HG03342 (cell line): ENCODE measurements around the gene KAT2A.

Experiments
- ATAC-seq: cut with Tn5 transposase; IDR thresholded peaks from one replicate; pipeline ENCODE4 v1.9.1; 2021; ENCODE audit warnings: mild to moderate bottlenecking, moderate library complexity; ENCODE audit not compliant: unreplicated experiment

The KAT2A gene

GRCh38 chr17:42116705-42117396, 4.3 kb downstream of the KAT2A start:
- no peak for ATAC-seq

DNA sequence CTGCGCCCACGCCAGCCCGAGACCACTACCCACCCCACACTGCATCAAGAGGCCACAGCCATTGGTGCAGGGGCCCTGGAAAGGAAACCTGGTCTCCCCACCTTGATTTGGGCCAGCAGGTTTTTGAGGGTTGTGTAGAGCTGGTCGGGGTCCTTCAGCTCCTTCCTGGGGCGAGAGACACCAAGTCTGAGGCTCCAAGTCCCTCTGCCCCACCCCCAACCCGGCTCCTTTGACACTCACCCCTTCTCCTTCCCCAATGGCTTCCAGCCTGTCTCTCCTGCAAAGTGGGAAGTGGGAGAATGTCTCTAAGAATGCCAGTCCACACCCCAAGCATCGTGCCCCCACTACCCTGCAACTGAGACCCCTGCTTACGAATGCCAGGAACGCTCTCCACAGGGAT, 7.0 kb downstream of the KAT2A start:
- no peak for ATAC-seq

- ATAC-seq, result no peak
These were observed 7.7 kb downstream of the KAT2A start for GRCh38 chr17:42113293-42114069.

DNA sequence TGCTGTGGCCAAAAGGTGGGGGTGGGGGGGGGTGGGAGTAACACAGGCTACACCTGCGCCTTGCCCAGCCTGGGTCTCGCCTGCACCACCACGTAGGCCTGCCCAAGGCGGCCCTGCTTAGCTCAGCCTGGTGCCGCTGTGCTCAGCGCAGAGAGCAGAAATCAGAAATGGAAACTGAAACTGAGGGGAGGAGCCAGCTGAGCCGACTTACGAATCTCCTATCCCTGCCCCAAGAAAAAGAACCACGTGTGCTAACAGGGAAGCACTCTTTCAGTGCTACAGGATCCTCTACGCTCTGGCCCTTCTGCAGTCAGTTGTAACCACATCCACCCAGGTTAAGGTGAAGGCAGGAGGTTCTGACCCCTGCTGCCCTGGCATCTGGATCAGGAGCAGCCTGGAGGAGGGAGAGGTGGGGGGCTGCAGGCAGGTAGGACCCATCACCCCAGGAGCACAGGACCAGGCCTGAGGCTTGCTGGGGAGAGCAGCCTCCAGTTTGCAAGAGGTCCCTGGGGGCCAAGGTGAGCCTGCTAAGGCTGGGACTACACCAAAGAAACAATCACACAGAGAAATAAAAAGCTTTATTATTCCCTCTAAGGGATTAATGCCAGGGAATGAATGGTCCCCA, 8.5 kb downstream of the KAT2A start, which contains the start of gene DHX58:
DHX58 (minus strand) TSS at position 163 of the 625 bp plus-strand sequence. CDS start 822 bp downstream, outside the sequence.
- peak; percentile 56 for ATAC-seq

GRCh38 chr17:42111871-42112551, 9.2 kb downstream of the KAT2A start:
- no peak for ATAC-seq

GRCh38 chr17:42111265-42111636, 9.9 kb downstream of the KAT2A start:
- no peak for ATAC-seq

- ATAC-seq, result no peak
These were observed 10.6 kb downstream of the KAT2A start for GRCh38 chr17:42110301-42111264.

DNA sequence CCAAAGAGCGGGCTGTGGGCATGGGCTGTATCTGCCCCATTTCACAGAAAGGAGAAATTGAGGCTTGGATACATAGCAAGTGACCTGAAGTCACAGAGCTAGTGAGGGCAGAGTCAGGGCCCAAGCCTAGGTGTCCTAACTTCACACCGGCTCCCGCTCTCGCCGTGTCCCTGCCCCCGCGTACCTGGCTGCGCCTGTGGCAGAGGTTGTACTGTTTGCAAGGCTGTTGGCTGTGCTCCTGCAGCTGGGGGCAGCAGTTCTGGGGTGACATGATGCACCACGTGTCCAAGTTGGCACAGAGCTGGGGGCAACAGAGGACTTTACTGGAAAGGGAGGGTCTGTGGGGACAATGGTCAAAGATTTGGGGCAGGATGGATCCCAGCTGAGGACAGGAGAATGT, 12.1 kb downstream of the KAT2A start:
- no peak for ATAC-seq

- ATAC-seq, result peak; percentile 61
These were observed 13.3 kb downstream of the KAT2A start for GRCh38 chr17:42107597-42108576.

- ATAC-seq, result no peak
These were observed 14.0 kb downstream of the KAT2A start for GRCh38 chr17:42107124-42107523.

- ATAC-seq, result no peak
These were observed 15.2 kb downstream of the KAT2A start for GRCh38 chr17:42106009-42106408.

- no peak for ATAC-seq
These were observed 16.9 kb downstream of the KAT2A start for GRCh38 chr17:42104264-42104663.

DNA sequence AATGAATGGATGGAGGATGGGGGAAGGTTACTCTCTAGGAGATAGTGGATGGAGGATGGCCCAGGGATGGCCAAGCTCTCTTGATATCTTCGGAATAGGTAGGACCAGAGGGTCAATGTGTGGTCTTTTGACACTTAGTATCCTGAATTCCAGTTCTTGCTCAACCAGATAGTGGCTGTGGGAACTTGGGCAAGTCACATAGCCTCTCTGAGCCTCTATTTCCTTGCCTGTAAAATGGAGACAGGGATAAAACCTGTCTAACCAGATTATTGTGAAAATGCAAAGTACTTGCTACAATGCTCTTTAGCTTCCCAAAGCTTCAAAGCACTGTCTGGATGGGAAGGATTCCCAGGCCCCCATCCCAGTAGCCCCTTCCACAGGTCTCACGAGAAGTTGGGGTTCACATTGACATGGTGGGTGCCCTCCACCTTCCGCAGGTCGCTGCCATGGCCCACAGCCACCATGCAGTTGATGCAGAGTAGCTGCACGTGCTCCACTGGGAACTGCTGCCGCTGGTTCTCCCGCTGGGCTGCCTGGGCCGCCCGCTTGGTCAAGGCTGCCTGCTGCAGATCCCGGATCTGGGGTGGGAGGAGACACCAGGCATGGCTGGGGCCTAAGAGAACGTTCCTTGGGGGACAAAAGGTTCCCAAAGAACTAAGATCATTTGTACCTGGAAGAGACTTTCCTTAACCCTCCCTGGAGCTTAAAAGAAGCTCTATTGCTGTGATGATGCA, 17.8 kb downstream of the KAT2A start:
- ATAC-seq, result no peak

DNA sequence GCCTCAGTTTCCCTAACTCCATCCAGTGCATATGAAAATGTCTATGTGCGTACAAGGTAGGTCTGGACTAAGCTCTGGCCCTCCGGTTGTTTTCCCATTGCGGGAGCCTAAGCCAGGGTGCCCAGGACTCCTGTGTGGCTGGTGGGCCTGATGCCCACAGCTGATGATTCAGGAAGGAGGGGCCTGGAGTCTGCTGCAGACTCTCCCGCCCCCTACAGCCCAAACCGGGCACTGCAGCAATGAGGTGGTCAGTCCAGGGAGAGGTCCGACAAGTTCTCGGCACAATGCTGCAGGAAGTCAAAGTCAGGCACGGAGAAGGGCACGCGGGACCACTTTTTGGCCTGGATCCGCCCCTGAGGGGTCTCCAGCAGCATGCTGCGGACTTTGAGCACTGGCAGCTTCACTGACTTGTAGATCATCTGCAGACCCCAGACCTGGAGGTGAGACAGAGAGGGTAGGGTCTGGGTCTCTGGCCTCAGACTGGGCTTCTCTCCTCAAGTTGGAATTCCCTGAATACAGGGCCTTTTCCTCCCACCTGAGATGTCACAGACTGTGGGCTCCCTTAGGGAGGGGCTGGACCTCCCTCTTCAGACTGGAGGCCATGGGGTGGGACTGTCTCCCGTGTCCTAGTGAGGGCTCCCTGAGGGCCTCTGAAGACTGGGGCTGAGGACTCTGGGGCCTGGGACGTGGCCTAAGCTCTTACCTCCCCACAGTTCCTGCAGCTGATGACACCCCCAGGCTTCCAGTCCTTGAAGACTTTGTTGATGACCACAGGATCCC, 19.5 kb downstream of the KAT2A start:
- no peak for ATAC-seq

GRCh38 chr17:42098730-42099399, 22.3 kb downstream of the KAT2A start:
- no peak for ATAC-seq

DNA sequence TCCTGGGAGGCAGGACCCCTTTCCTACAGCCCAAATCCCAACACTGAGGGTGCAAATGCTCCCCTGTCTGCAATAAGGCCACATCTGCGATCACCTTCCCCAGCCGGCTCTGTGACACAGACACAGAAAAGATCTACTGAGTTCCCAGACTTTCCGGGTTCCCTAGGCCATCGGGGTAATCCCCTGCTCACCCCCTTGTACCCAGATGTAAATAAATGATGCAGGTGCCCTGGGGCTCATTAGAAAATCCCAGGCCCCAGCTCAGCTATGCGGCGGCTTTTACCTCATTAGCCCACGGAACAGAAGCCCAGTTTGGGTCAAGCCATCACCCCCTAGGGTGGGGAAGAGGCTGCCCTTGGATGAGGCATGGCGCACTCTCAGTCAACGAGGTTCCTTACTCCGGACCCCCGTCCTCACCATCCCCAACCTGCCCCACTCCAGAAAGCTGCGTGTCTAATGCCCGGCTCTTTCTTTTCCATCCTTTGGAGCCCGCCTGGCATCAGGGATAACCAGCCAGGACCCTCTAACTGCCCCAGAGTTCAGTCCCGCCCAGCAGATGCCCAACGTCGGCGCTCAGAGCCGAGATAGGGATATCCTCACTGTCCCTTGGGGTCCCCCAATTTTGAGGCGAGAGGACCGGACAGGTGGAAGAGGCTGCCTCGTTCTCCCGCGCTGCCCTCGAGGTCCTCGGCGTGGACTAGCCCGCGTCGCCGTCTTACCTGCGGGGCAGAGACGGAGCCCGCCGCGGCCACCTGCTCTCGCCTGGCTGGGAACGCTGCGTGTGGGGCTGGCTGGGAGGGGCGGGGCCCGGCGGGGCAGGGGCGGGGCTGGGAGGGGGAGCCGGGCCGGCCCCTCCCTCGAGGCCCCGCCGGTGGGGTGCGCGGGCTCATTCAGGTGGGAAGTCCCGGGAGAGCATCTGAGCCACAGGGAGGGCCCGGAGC, 23.2 kb downstream of the KAT2A start, which contains the start of gene ZNF385C:
ZNF385C (minus strand) TSS at position 783 of the 941 bp plus-strand sequence. CDS start 35,417 bp downstream, outside the sequence.
- no peak for ATAC-seq
